HG03354 (cell line): ENCODE data around the gene PPP1R15B.

ENCODE experiments used
- ATAC-seq: cut with Tn5 transposase; IDR thresholded peaks from one replicate; pipeline ENCODE4 v1.9.1; 2021; ENCODE audit warnings: mild to moderate bottlenecking; ENCODE audit not compliant: unreplicated experiment, poor library complexity, severe bottlenecking

Gene PPP1R15B

GRCh38 chr1:204445860-204446412 lies 34.3 kb upstream of the PPP1R15B start:
- ATAC-seq = peak; percentile 12

- no peak for ATAC-seq
Measured at GRCh38 chr1:204443871-204444581, 32.4 kb upstream of the PPP1R15B start.

GRCh38 chr1:204443260-204443619 lies 31.6 kb upstream of the PPP1R15B start:
- no peak for ATAC-seq

GRCh38 chr1:204442376-204443259 lies 31.0 kb upstream of the PPP1R15B start:
- no peak for ATAC-seq

GRCh38 chr1:204441558-204441957 lies 29.9 kb upstream of the PPP1R15B start:
- ATAC-seq = no peak

GRCh38 chr1:204439621-204440375 lies 28.2 kb upstream of the PPP1R15B start:
- ATAC-seq = no peak

GRCh38 chr1:204438628-204439027 lies 27.0 kb upstream of the PPP1R15B start:
- no peak for ATAC-seq

- ATAC-seq = no peak
Measured at GRCh38 chr1:204437796-204438570, 26.4 kb upstream of the PPP1R15B start.

GRCh38 chr1:204435872-204436271 lies 24.3 kb upstream of the PPP1R15B start:
- ATAC-seq = no peak

GRCh38 chr1:204435381-204435831 lies 23.8 kb upstream of the PPP1R15B start:
- no peak for ATAC-seq

GRCh38 chr1:204434116-204434755 lies 22.6 kb upstream of the PPP1R15B start:
- ATAC-seq = no peak

GRCh38 chr1:204432708-204433107 lies 21.1 kb upstream of the PPP1R15B start:
- ATAC-seq = no peak

GRCh38 chr1:204431310-204432184 lies 19.9 kb upstream of the PPP1R15B start:
- ATAC-seq = no peak

GRCh38 chr1:204429746-204430145 lies 18.1 kb upstream of the PPP1R15B start:
- no peak for ATAC-seq

- ATAC-seq = no peak
Measured at GRCh38 chr1:204426971-204427701, 15.5 kb upstream of the PPP1R15B start.

- no peak for ATAC-seq
Measured at GRCh38 chr1:204426474-204426873, 14.9 kb upstream of the PPP1R15B start.

GRCh38 chr1:204426035-204426436 lies 14.4 kb upstream of the PPP1R15B start:
- no peak for ATAC-seq
